IMR-90 (cell line): ENCODE results near the gene ACTG2. TPM values are rescaled to one million over a fixed set of nuclear protein-coding genes. Genes with fewer than 3 reads are reported as not detected.

ENCODE experiments used
- ATAC-seq: fragments of 200-7000 bp; cut with Tn5 transposase; 2 replicates; pipeline ENCODE4 v1.9.1; 2020; ENCODE audit warnings: low read depth, mild to moderate bottlenecking, moderate library complexity
- BruUV-seq: library from RNA; stranded (reverse); fragments of 400-500 nt; replicated peaks from 2 replicates; lab custom pipeline; 2021; lab: Mats Ljungman, UMichigan
- CTCF ChIA-PET: fragments of 300-600 bp; formaldehyde crosslinking; extraction: SDS; loops from one replicate; lab custom pipeline; 2021; ENCODE audit warnings: antibody characterized with exemption; lab: Yijun Ruan, JAX
- POLR2A ChIA-PET: fragments of 300-600 bp; sonication (Branson Sonifier 250); formaldehyde crosslinking; loops from one replicate; lab custom pipeline; 2022; ENCODE audit warnings: antibody characterized with exemption; ENCODE audit not compliant: unreplicated experiment; lab: Charles Lee
- DNase-seq: peaks from one replicate; pipeline ENCODE4 v3.0.0; 2013
- H2AFZ ChIP-seq: replicated peaks from 2 replicates; pipeline ENCODE3; 2013; ENCODE audit warnings: low read length, mild to moderate bottlenecking; ENCODE audit not compliant: poor library complexity
- H2AK5ac ChIP-seq: 2 replicates; pipeline ENCODE4 v1.6.1; 2013; ENCODE audit warnings: low read depth, low read length, inconsistent platforms
- H2AK9ac ChIP-seq: replicated peaks from 2 replicates; pipeline ENCODE3; 2013; ENCODE audit warnings: mild to moderate bottlenecking, low read depth, low read length, moderate library complexity; ENCODE audit not compliant: poor library complexity
- H2BK120ac ChIP-seq: 2 replicates; pipeline ENCODE4 v1.6.1; 2013; ENCODE audit warnings: low read depth, low read length, inconsistent platforms
- H2BK15ac ChIP-seq: 3 replicates; pipeline ENCODE4 v1.6.1; 2013; ENCODE audit warnings: low read depth, low read length, inconsistent platforms
- H2BK20ac ChIP-seq: 2 replicates; pipeline ENCODE4 v1.6.1; 2013; ENCODE audit warnings: low read depth, mild to moderate bottlenecking, inconsistent platforms, low read length, moderate library complexity
- H2BK5ac ChIP-seq: 2 replicates; pipeline ENCODE4 v1.6.1; 2013; ENCODE audit warnings: mild to moderate bottlenecking, low read depth, low read length, inconsistent platforms; ENCODE audit not compliant: poor library complexity, severe bottlenecking
- H3K14ac ChIP-seq: replicated peaks from 2 replicates; pipeline ENCODE4 v1.6.1; 2013; ENCODE audit warnings: low read depth, low read length, inconsistent platforms
- H3K18ac ChIP-seq: 2 replicates; pipeline ENCODE4 v1.6.1; 2013; ENCODE audit warnings: low read depth, low read length, control low read depth
- H3K23ac ChIP-seq: 2 replicates; pipeline ENCODE4 v1.6.1; 2013; ENCODE audit warnings: low read depth, low read length, inconsistent platforms
- H3K27ac ChIP-seq: 2 replicates; pipeline ENCODE4 v1.5.1; 2013; ENCODE audit warnings: mild to moderate bottlenecking, control low read depth, low read length; ENCODE audit not compliant: insufficient read depth
- H3K27me3 ChIP-seq: 2 replicates; pipeline ENCODE4 v1.6.1; 2013; ENCODE audit warnings: low read length; ENCODE audit not compliant: control insufficient read depth, insufficient read depth
- H3K36me3 ChIP-seq: 2 replicates; pipeline ENCODE4 v1.6.1; 2013; ENCODE audit warnings: low read length, mixed read lengths; ENCODE audit not compliant: control insufficient read depth, insufficient read depth
- H3K4ac ChIP-seq: 2 replicates; pipeline ENCODE4 v1.6.1; 2013; ENCODE audit warnings: low read depth, low read length, inconsistent platforms
- H3K4me1 ChIP-seq: 2 replicates; pipeline ENCODE4 v1.6.1; 2013; ENCODE audit warnings: low read length, mixed read lengths; ENCODE audit not compliant: control insufficient read depth, insufficient read depth
- H3K4me2 ChIP-seq: 2 replicates; pipeline ENCODE4 v1.6.1; 2013; ENCODE audit warnings: low read depth, mild to moderate bottlenecking, control low read depth, low read length, moderate library complexity
- H3K4me3 ChIP-seq: 2 replicates; pipeline ENCODE4 v1.5.1; 2013; ENCODE audit warnings: low read depth, mild to moderate bottlenecking, control low read depth, low read length, moderate library complexity; ENCODE audit not compliant: insufficient read depth
- H3K56ac ChIP-seq: 2 replicates; pipeline ENCODE4 v1.6.1; 2013; ENCODE audit warnings: low read length, inconsistent platforms; ENCODE audit not compliant: insufficient read depth; ENCODE audit errors: extremely low read depth
- H3K79me1 ChIP-seq, 2 experiments: 2 replicates each; pipeline ENCODE4 v1.6.1; 2013; ENCODE audit warnings: low read length in 2 of 2, inconsistent platforms in 1 of 2, low read depth in 1 of 2
- H3K9ac ChIP-seq: 2 replicates; pipeline ENCODE4 v1.6.1; 2013; ENCODE audit warnings: low read depth, low read length, control low read depth
- H3K9me1 ChIP-seq: 2 replicates; pipeline ENCODE4 v1.6.1; 2013; ENCODE audit warnings: low read length, inconsistent platforms; ENCODE audit not compliant: insufficient read depth
- H3K9me3 ChIP-seq: 2 replicates; pipeline ENCODE4 v1.6.1; 2013; ENCODE audit warnings: low read length; ENCODE audit not compliant: control insufficient read depth, insufficient read depth
- H4K20me1 ChIP-seq: 2 replicates; pipeline ENCODE4 v1.6.1; 2013; ENCODE audit warnings: low read length, inconsistent platforms; ENCODE audit not compliant: insufficient read depth
- H4K5ac ChIP-seq: 2 replicates; pipeline ENCODE4 v1.6.1; 2013; ENCODE audit warnings: mild to moderate bottlenecking, low read depth, low read length, control low read depth
- H4K8ac ChIP-seq, 2 experiments: 2 replicates each; pipeline ENCODE4 v1.6.1; 2013; ENCODE audit warnings: low read depth in 2 of 2, low read length in 2 of 2, control low read depth in 1 of 2, inconsistent platforms in 1 of 2
- H4K91ac ChIP-seq: 2 replicates; pipeline ENCODE4 v1.6.1; 2013; ENCODE audit warnings: low read depth, low read length, inconsistent platforms; ENCODE audit not compliant: insufficient read depth
- BHLHE40 ChIP-seq: fragments of 150-350 bp; IDR thresholded peaks from 2 replicates; pipeline ENCODE4 v1.6.1; 2016; ENCODE audit warnings: mild to moderate bottlenecking, low read depth, low read length
- CEBPB ChIP-seq: IDR thresholded peaks from 2 replicates; pipeline ENCODE4 v1.6.1; 2012; ENCODE audit warnings: low read depth, low read length, improper control_type of control experiment
- FOS ChIP-seq: fragments of 150-350 bp; IDR thresholded peaks from 2 replicates; pipeline ENCODE4 v1.6.1; 2016; ENCODE audit warnings: low read depth, low read length
- MAFK ChIP-seq: IDR thresholded peaks from 2 replicates; pipeline ENCODE4 v1.6.1; 2012; ENCODE audit warnings: low read depth, low read length, improper control_type of control experiment
- MAZ ChIP-seq: IDR thresholded peaks from 2 replicates; pipeline ENCODE4 v1.6.1; 2012; ENCODE audit warnings: low read depth, mild to moderate bottlenecking, low read length, improper control_type of control experiment, moderate library complexity, borderline replicate concordance
- NFE2L2 ChIP-seq: fragments of 150-350 bp; IDR thresholded peaks from 2 replicates; pipeline ENCODE4 v1.6.1; 2016; ENCODE audit warnings: low read depth, mild to moderate bottlenecking, low read length
- POLR2A ChIP-seq: IDR thresholded peaks from 2 replicates; pipeline ENCODE4 v1.6.1; 2012; ENCODE audit warnings: mild to moderate bottlenecking, low read depth, low read length
- RCOR1 ChIP-seq: IDR thresholded peaks from 2 replicates; pipeline ENCODE4 v1.6.1; 2012; ENCODE audit warnings: mild to moderate bottlenecking, low read length, improper control_type of control experiment; ENCODE audit not compliant: insufficient replicate concordance
- RFX5 ChIP-seq: IDR thresholded peaks from 2 replicates; pipeline ENCODE4 v1.8.0; 2012; ENCODE audit warnings: low read depth, mild to moderate bottlenecking, low read length, moderate library complexity
- SMC3 ChIP-seq: fragments of 150-350 bp; IDR thresholded peaks from 2 replicates; pipeline ENCODE4 v1.6.1; 2016; ENCODE audit warnings: low read depth, mild to moderate bottlenecking, antibody characterized with exemption, low read length, moderate library complexity
- WGBS, 2 experiments: methylation state at CpG; one replicate each; pipeline versions ENCODE4 v1.1.5 to v1.1.7; 2013; ENCODE audit warnings: missing lambda C conversion rate in 2 of 2; ENCODE audit not compliant: insufficient read length in 1 of 2; ENCODE audit errors: extremely low coverage in 2 of 2; 5-methylcytosine and 5-hydroxymethylcytosine counted together
- dilution Hi-C: fragments of 300-500 bp; cut with HindIII; formaldehyde crosslinking; loops from one replicate; pipeline ENCODE4 v1.14.3; 2018; ENCODE audit warnings: low sequenced_read_pairs; ENCODE audit not compliant: unreplicated experiment
- in situ Hi-C: fragments of 300-500 bp; cut with MboI; formaldehyde crosslinking; loops from 3 replicates; pipeline ENCODE4 v1.14.3; 2019; ENCODE audit warnings: low sequenced_read_pairs, inconsistent platforms, mixed read lengths
- intact Hi-C: fragments of 100-400 bp; cut with micrococcal nuclease; formaldehyde crosslinking; loops from 2 replicates; pipeline ENCODE4 v1.10.0; 2022
- polyA plus RNA-seq, 3 experiments: library from polyadenylated mRNA; depleted of rRNA; stranded (reverse); fragments of >200 nt; gene quantifications; 2 replicates each; pipeline ENCODE4 v1.2.3, GENCODE V29; 2012; ENCODE audit warnings: low replicate concordance in 1 of 3
- total RNA-seq: library from RNA; depleted of rRNA; stranded (reverse); fragments of >200 nt; gene quantifications from 2 replicates; pipeline ENCODE4 v1.2.3, GENCODE V29; 2012
- TF ChIP-seq, protein P1 (sequence below): fragments of 150-350 bp; IDR thresholded peaks from 2 replicates; pipeline ENCODE4 v1.6.1; 2016; ENCODE audit warnings: low read depth, mild to moderate bottlenecking, low read length, moderate library complexity, borderline replicate concordance
- TF ChIP-seq, protein P2 (sequence below): conservative IDR thresholded peaks from 2 replicates; pipeline ENCODE4 v1.5.1; 2012; ENCODE audit warnings: mild to moderate bottlenecking, low read depth, low read length, improper control_type of control experiment

ACTG2 gene
- total and polyA plus RNA-seq, 2 of the 4 experiments (the other 2 are of a cell fraction), result 523 to 899 TPM

DNA sequence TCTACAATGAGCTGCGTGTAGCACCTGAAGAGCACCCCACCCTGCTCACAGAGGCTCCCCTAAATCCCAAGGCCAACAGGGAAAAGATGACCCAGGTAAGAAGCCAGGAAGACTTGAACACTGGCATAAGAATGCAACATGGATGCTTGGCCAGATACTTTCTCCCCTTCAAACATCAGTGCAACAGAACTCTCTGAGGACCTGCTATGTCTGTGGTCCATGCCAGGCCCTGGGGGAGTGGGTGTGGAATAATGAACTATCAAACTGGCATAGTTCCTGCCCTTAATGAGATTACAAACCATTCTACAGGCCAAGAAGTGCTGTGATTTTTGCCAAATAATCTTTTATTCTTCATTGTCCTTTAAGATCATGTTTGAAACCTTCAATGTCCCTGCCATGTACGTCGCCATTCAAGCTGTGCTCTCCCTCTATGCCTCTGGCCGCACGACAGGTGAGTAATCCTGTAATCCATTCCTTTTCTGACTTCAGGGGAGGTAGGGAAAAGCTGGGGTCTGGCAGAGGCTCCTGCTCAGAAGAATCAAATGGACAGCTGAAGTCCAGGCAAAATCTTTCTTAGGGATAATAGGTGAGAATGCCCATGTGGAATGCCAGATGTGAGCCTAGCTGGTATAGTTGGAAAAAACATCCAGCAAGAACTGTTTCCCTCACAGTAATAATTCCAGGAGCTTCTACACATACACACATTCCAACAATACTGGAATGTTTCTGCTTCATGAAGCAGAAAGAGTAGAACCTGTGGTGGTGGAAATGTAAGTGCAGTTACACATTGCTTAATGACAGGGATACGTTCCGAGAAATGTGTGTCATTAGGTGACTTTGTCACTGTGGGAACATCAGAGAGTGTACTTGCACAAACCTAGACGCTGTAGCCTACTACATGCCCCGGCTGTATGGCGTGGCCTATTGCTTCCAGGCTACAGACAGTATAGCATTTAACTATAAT, 16.2 kb downstream of the ACTG2 start (continued):
- no peak for TF ChIP-seq RCOR1
- no peak for TF ChIP-seq RFX5

DNA sequence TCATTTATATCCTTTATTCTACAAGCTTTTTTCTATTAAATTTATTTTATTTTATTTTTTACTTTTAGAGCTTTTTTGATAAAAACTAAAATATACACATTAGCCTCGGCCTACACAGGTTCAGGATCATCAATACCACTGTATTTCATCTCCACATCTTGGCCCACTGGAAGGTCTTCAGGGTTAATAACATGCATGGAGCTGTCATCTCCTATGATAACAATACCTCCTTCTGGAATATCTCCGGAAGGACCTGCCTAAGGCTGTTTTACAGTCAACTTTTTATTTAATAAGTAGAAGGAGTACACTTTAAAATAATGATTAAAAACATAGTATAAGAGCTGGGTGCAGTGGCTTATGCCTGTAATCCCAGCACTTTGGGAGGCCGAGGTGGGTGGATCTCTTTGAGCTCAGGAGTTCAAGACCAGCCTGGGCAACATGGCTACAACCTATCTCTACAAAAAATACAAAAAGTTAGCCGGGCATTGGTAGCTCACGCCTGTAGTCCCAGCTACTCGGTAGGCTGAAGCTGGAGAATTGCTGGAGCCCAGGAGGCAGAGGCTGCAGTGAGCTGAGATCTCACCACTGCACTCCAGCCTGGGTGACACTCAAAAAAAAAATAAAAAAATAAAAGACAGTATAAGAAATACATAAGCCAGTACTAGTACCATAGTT, 18.2 kb downstream of the ACTG2 start:
- BruUV-seq, result no TSS peak
- Histone ChIP-seq H2BK120ac (no peak overlapping the region), H3K23ac (no peak overlapping the region), H4K8ac (no peak overlapping the region), H3K4me2 (no peak overlapping the region), H3K4ac (no peak overlapping the region), H2BK20ac (no peak overlapping the region), H3K36me3 (peaks cover 65% of the 10 kb centered on the region), H3K79me1 (peaks cover 17 to 43% of the 10 kb centered on the region in 2 experiments), H2AK9ac (no peak overlapping the region), H2BK15ac (no peak overlapping the region), H3K56ac (no peak overlapping the region), H3K9me1 (no peaks in the 10 kb centered on the region), H2AFZ (no peak overlapping the region), H3K4me3 (no peak overlapping the region), H3K27ac (no peak overlapping the region), H4K91ac (no peak overlapping the region), H3K14ac (no peak overlapping the region), H2BK5ac (no peak overlapping the region), H4K20me1 (peaks cover 50% of the 10 kb centered on the region), H3K9ac (no peak overlapping the region), H3K4me1 (no peaks in the 10 kb centered on the region; the same call in 1 of the 2 replicates), H4K5ac (no peak overlapping the region), H3K9me3 (no peaks in the 10 kb centered on the region), H2AK5ac (no peak overlapping the region), H3K18ac (no peak overlapping the region), H3K27me3 (no peaks in the 10 kb centered on the region)
- dilution Hi-C loops (no loop called here), in situ Hi-C loops (no loop called here), intact Hi-C loops (no loop called here)
- ATAC-seq (no peak), DNase-seq (no peak)
- no CpG with 5 or more reads among the region's 6 CpGs for WGBS, 2 experiments
- CTCF ChIA-PET, result no interaction called here
- TF ChIP-seq FOS, result no peak
- TF ChIP-seq BHLHE40, result no peak
- TF ChIP-seq RCOR1, result no peak
- TF ChIP-seq NFE2L2, result no peak
- TF ChIP-seq MAFK, result no peak
- TF ChIP-seq CEBPB, result no peak
- TF ChIP-seq, protein P1, sequence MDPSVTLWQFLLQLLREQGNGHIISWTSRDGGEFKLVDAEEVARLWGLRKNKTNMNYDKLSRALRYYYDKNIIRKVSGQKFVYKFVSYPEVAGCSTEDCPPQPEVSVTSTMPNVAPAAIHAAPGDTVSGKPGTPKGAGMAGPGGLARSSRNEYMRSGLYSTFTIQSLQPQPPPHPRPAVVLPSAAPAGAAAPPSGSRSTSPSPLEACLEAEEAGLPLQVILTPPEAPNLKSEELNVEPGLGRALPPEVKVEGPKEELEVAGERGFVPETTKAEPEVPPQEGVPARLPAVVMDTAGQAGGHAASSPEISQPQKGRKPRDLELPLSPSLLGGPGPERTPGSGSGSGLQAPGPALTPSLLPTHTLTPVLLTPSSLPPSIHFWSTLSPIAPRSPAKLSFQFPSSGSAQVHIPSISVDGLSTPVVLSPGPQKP, result no peak
- TF ChIP-seq, protein P2, sequence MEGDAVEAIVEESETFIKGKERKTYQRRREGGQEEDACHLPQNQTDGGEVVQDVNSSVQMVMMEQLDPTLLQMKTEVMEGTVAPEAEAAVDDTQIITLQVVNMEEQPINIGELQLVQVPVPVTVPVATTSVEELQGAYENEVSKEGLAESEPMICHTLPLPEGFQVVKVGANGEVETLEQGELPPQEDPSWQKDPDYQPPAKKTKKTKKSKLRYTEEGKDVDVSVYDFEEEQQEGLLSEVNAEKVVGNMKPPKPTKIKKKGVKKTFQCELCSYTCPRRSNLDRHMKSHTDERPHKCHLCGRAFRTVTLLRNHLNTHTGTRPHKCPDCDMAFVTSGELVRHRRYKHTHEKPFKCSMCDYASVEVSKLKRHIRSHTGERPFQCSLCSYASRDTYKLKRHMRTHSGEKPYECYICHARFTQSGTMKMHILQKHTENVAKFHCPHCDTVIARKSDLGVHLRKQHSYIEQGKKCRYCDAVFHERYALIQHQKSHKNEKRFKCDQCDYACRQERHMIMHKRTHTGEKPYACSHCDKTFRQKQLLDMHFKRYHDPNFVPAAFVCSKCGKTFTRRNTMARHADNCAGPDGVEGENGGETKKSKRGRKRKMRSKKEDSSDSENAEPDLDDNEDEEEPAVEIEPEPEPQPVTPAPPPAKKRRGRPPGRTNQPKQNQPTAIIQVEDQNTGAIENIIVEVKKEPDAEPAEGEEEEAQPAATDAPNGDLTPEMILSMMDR, result no peak
- no peak for TF ChIP-seq POLR2A
- TF ChIP-seq RFX5, result no peak
- no peak for TF ChIP-seq SMC3
- TF ChIP-seq MAZ, result no peak
- POLR2A ChIA-PET, result interaction anchor here (0.6 kb wide), 2 partner anchors 84 to 163 kb away, joined by 3 to 5 read pairs; no protein-coding TSS in a partner anchor
